Ammon's horn (tissue), 1 donor: ENCODE measurements around the gene GBA3.

Source experiments
- DNase-seq: peaks from one replicate; pipeline ENCODE4 v3.0.0-alpha.2; 2016; ENCODE audit warnings: low spot score

Gene GBA3

DNA sequence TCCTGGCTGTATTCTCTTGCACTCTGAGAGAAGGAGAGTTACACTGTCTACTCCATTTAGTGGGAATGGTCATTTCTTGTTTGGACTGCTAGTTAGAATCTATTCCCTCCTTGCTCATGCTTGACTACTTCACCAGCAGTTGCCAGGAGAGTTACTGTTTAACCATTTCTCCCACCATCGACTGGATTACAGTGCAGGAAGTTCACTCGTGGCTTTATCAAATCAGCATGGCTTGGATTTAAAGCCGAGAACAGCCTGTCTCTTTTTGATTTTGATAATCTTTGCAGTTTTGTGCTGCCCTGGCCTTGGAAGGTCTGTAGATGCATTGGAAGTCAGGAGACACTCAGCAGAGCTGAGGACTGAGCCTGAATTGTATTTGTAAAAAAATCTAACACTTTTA lies 3.2 kb downstream of the GBA3 start:
- no peak for DNase-seq

DNA sequence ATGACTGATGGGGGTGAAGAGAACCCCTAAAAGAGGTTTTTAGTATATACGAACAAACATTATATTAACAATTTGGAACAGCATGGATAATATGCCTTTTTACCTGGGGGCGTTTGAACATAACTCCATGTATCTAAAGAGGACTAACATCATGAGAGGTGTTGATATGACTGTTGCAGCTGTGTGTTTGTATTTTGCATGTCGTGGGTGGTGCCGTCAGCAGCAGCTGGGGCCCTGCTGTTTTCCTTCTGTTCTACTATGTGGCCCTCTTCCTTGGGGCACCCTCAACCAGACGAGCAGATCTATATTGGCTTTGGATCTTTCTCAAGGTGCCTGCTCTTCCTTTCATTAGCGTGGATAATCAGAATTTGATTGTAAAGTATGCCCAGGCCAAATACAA lies 11.2 kb downstream of the GBA3 start:
- DNase-seq: no peak

GRCh38 chr4:22707390-22707789 lies 14.7 kb downstream of the GBA3 start:
- no peak for DNase-seq

DNA sequence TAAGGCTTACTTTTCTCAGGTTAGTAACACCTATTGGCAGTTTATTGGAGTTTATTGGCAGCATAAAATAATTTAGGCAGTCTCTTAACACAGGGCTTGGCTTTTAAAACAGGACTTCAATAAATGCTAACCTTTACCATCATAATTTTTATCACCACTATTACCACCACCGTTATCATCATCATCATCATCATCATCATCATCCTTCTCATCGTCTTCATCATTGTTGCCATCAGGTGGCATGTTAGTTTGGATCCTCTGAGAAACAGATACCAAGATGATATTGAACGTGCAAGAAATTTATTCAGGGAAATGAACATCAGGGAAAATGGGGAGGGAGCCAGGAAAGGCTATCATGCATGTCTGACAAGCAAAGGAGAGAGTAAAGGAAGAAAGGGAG lies 16.2 kb downstream of the GBA3 start:
- DNase-seq: no peak

GRCh38 chr4:22712105-22712504 lies 19.4 kb downstream of the GBA3 start:
- no peak for DNase-seq

DNA sequence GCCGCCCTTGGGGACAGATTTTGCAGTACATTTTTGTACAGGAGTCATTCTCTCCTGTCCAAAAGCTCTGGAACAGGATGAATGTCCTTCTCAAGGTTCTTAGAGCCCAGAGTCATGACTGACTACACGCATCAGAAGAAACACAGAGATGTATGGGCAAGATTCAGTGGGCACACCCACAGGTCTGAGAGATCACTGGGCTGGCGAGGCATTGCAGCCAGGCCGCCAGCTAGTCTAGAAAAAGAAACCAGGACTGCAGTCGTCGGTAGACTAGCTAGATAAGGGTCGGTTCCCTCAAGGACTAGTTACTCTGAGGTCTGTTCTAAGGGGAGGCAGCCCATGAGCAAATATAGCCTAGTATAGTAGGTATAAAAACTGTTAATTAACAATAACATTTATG lies 19.8 kb downstream of the GBA3 start:
- no peak for DNase-seq

GRCh38 chr4:22713841-22714240 lies 21.1 kb downstream of the GBA3 start:
- DNase-seq: no peak

- DNase-seq: no peak
These were observed 26.5 kb downstream of the GBA3 start for GRCh38 chr4:22719218-22719617.

GRCh38 chr4:22720091-22720490 lies 27.4 kb downstream of the GBA3 start:
- no peak for DNase-seq

GRCh38 chr4:22721204-22721603 lies 28.5 kb downstream of the GBA3 start:
- DNase-seq: no peak

GRCh38 chr4:22730021-22730420 lies 37.3 kb downstream of the GBA3 start:
- DNase-seq: no peak

DNA sequence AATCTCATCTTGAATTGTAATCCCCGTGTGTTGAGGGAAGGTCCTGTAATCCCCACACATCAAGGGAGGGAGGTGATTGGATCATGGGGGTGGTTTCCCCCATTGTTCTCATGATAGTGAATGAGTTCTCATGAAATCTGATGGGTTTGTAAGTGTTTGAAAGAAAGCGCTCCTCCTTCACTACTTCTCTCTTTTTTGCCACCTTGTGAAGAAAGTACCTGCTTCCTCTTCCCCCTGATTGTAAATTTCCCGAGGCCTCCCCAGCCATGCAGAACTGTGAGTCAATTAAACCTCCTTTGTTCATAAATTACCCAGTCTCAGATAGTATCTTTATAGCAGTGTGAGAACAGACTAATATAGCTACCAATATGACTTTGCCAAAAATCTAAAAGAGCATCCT lies 41.1 kb downstream of the GBA3 start:
- no peak for DNase-seq

GRCh38 chr4:22736912-22737311 lies 44.2 kb downstream of the GBA3 start:
- no peak for DNase-seq

DNA sequence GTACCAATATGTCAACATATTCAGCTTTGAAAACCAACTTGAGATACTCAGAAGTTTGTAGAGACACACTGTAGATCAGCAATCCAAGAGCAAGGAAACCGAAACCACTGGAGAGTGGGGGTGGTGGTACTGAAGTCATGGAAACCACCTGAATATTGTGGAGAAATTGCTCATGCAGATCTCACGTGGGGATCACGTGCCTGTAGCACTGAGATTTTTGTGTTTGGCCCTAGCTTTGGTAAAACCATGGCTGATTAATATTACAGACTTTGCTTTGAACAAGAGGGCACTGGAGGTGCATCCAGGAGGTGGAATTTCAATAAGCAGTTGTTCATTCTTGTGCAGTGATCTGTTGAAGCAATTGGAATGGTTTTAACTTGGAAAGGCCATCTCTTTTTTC lies 47.2 kb downstream of the GBA3 start:
- DNase-seq: no peak

- DNase-seq: no peak
These were observed 49.0 kb downstream of the GBA3 start for GRCh38 chr4:22741744-22742143.

- no peak for DNase-seq
These were observed 50.6 kb downstream of the GBA3 start for GRCh38 chr4:22743290-22743689.

- DNase-seq: no peak
These were observed 51.8 kb downstream of the GBA3 start for GRCh38 chr4:22744478-22745062.

- DNase-seq: no peak
These were observed 52.5 kb downstream of the GBA3 start for GRCh38 chr4:22745234-22745633.

- no peak for DNase-seq
These were observed 61.4 kb downstream of the GBA3 start for GRCh38 chr4:22754116-22754515.

DNA sequence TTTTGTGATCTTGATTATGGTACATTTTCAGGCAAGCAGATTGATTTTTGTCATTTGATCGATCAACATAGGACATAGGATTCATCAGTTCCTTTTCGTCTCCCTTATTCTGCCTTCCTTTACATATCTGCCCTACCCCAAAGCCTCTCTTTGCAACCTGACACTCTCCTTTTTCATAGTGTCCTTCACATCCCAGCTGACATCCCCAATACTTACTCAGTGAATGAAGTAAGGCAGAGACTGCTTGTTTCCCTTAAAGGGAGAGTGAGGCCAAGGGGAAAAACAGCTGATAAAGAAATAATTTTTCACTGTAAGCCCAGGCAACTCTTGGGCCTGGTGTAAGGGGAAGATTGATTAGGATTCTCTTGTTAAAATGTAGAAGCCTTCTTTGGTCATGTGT lies 69.8 kb downstream of the GBA3 start:
- no peak for DNase-seq

DNA sequence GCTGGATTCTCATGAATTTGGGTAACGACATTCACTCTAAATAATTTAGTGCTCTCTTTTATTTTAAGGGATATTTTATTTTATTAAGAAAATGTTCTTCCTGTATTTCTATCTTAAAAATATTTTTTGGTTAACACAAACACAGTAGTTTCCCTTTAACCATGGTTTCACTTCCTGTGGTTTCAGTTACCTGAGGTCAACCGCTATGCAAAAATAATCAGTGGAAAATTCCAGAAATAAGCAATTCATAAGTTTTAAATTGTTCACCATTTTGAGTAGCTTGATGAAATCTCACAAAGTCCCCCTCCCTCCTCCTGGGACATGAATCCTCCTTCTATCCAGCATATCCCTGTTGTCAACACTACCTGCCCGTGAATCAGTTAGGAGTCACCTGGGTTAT lies 71.4 kb downstream of the GBA3 start:
- no peak for DNase-seq

DNA sequence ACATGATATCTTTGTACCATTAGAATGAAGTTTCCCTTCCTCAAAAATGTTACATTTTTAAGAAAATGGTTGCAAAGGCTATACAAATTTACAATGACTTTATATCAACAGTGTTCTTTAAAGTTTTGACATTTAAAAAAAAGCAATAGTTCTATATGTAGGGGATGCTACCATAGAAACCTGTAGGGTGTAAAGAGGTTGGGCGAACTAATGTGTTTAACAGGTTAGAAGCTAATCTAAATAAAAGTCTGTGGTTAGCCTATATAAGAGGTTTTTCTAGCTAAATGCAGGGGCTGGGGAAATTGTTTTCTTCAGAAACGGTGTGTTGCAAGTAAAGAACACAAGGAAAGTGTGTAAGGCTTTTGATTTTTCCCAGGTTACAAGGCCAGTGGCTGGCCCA lies 73.3 kb downstream of the GBA3 start:
- DNase-seq: no peak

DNA sequence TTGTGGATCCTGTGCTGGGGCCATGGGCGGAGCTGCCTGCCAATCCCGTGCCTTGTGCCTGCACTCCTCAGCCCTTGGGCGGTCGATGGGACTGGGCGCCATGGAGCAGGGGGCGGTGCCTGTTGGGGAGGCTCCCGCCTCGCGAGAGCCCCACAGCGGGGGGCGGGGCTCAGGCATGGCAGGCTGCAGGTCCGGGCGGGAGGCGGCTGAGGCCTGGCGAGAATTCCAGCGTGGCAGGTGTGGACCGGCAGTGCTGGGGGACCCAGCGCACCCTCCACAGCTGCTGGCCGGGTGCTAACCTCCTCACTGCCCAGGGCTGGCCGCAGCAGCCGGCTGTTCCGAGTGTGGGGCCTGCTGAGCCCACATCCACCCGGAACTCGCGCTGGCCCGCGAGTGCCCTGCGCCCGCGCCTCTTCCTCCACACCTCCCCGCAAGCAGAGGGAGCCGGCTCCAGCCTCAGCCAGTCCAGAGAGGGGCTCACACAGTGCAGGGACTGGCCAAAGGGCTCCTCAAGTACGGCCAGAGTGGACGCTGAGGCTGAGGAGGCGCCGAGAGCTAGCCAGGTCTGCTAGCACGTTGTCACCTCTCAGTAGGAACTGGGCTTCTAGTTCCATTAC lies 85.9 kb downstream of the GBA3 start:
- no peak for DNase-seq

DNA sequence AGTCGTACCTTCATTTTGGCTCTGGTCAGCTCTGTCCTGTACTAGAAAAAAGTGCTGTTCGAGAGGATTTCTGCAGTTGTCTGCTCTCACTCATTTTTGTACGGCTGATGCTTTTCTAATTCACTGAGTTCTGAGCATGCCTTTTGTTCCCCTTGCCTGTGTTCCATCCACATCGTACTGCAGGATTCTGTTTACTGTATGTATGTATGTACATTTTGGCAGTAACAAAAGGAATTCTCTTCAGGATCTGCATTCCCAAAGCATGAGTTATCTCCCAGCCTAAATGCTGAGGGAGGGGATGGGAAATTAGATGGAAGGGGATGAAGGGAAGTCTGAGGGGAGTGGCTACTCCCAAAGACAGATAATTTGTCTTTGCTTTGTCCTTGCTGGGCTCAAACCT lies 87.6 kb downstream of the GBA3 start:
- no peak for DNase-seq
